Endothelial cell (in vitro differentiated cells): Measurements from ENCODE around the gene MAP2K7. TPM values are rescaled to one million over a fixed set of nuclear protein-coding genes. Genes with fewer than 3 reads are reported as not detected.

ENCODE experiments used
- DNase-seq: peaks from one replicate; pipeline ENCODE4 v3.0.0; 2021; ENCODE audit warnings: low spot score
- H3K27ac Mint-ChIP-seq: one replicate; pipeline ENCODE4 v1.8.0; 2021; ENCODE audit warnings: mixed read lengths, inconsistent platforms; ENCODE audit not compliant: unreplicated experiment
- H3K27me3 Mint-ChIP-seq: one replicate; pipeline ENCODE4 v1.8.0; 2021; ENCODE audit warnings: mild to moderate bottlenecking, moderate library complexity, mixed read lengths, inconsistent platforms; ENCODE audit not compliant: unreplicated experiment
- H3K36me3 Mint-ChIP-seq: one replicate; pipeline ENCODE4 v1.8.0; 2021; ENCODE audit warnings: mild to moderate bottlenecking, low read depth, mixed read lengths, inconsistent platforms; ENCODE audit not compliant: unreplicated experiment
- H3K4me1 Mint-ChIP-seq: one replicate; pipeline ENCODE4 v1.8.0; 2021; ENCODE audit warnings: mild to moderate bottlenecking, mixed read lengths, inconsistent platforms; ENCODE audit not compliant: unreplicated experiment
- H3K4me3 Mint-ChIP-seq: one replicate; pipeline ENCODE4 v1.8.0; 2021; ENCODE audit warnings: mild to moderate bottlenecking, mixed read lengths, inconsistent platforms; ENCODE audit not compliant: unreplicated experiment
- H3K9me3 Mint-ChIP-seq: one replicate; pipeline ENCODE4 v1.8.0; 2021; ENCODE audit warnings: mixed read lengths, inconsistent platforms; ENCODE audit not compliant: unreplicated experiment
- CTCF ChIP-seq: fragments of 200-600 bp; sonication (generic); IDR thresholded peaks from one replicate; pipeline ENCODE4 v1.5.0; 2021; ENCODE audit warnings: antibody characterized with exemption; ENCODE audit not compliant: unreplicated experiment
- total RNA-seq: library from RNA; stranded (reverse); fragmentation: NEBNext Ultra II Directional; extraction: Animal tissue kit (Norgen Biotek cat#: 25700); gene quantifications from one replicate; pipeline ENCODE4 v1.2.1, GENCODE V29; 2021; ENCODE audit not compliant: unreplicated experiment

The MAP2K7 gene
- total RNA-seq, 1 donor from 2014 or later = 31.1 TPM

GRCh38 chr19:7874897-7875273 lies 28.8 kb upstream of the MAP2K7 start:
- peak overlapping the region; percentile 67 for H3K4me3 Mint-ChIP-seq
- H3K27ac Mint-ChIP-seq = no peak overlapping the region
- H3K27me3 Mint-ChIP-seq = peaks cover 17% of the 10 kb centered on the region
- TF ChIP-seq CTCF = no peak
- no peak for DNase-seq
- H3K36me3 Mint-ChIP-seq = no peaks in the 10 kb centered on the region
- H3K4me1 Mint-ChIP-seq = no peaks in the 10 kb centered on the region
- H3K9me3 Mint-ChIP-seq = no peaks in the 10 kb centered on the region

GRCh38 chr19:7877249-7877836 lies 26.3 kb upstream of the MAP2K7 start:
- Mint-ChIP-seq H3K9me3 (no peaks in the 10 kb centered on the region), H3K27me3 (peaks cover 7% of the 10 kb centered on the region), H3K36me3 (no peaks in the 10 kb centered on the region), H3K4me1 (no peaks in the 10 kb centered on the region), H3K4me3 (no peak overlapping the region), H3K27ac (no peak overlapping the region)
- DNase-seq = no peak
- TF ChIP-seq CTCF = no peak

GRCh38 chr19:7879111-7879807 lies 24.4 kb upstream of the MAP2K7 start:
- peaks cover 7% of the 10 kb centered on the region for H3K27me3 Mint-ChIP-seq
- no peaks in the 10 kb centered on the region for H3K4me1 Mint-ChIP-seq
- no peak overlapping the region for H3K4me3 Mint-ChIP-seq
- no peaks in the 10 kb centered on the region for H3K9me3 Mint-ChIP-seq
- TF ChIP-seq CTCF = no peak
- DNase-seq = no peak
- no peak overlapping the region for H3K27ac Mint-ChIP-seq
- no peaks in the 10 kb centered on the region for H3K36me3 Mint-ChIP-seq

- no peak overlapping the region for H3K27ac Mint-ChIP-seq
- TF ChIP-seq CTCF = no peak
These were observed 23.8 kb upstream of the MAP2K7 start for GRCh38 chr19:7879836-7880235.

GRCh38 chr19:7881910-7882309 lies 21.8 kb upstream of the MAP2K7 start:
- H3K9me3 Mint-ChIP-seq = no peaks in the 10 kb centered on the region
- H3K4me3 Mint-ChIP-seq = no peak overlapping the region
- TF ChIP-seq CTCF = no peak
- no peak for DNase-seq
- H3K27ac Mint-ChIP-seq = no peak overlapping the region
- H3K4me1 Mint-ChIP-seq = peaks cover 2% of the 10 kb centered on the region
- peaks cover 2% of the 10 kb centered on the region for H3K27me3 Mint-ChIP-seq
- H3K36me3 Mint-ChIP-seq = no peaks in the 10 kb centered on the region

More at GRCh38 chr19:7879836-7880235, 23.8 kb upstream of the MAP2K7 start:
- H3K9me3 Mint-ChIP-seq = no peaks in the 10 kb centered on the region
- no peak overlapping the region for H3K4me3 Mint-ChIP-seq
- no peaks in the 10 kb centered on the region for H3K4me1 Mint-ChIP-seq
- H3K36me3 Mint-ChIP-seq = no peaks in the 10 kb centered on the region
- no peak for DNase-seq
- H3K27me3 Mint-ChIP-seq = peaks cover 7% of the 10 kb centered on the region
